ENCODE results near the gene VWA3A.
"Not testable (repeated sequence)": the region's sequence is repeated elsewhere in the genome, so short reads cannot be mapped to it uniquely, and the experiment has no call there.

Gene VWA3A

GRCh38 chr16:22092143-22092933 lies at the start of gene VWA3A:
VWA3A (plus strand) TSS chr16:22092541; CDS start chr16:22092638, 97 bp downstream.
- peak; percentile 3 for DNase-seq

DNA sequence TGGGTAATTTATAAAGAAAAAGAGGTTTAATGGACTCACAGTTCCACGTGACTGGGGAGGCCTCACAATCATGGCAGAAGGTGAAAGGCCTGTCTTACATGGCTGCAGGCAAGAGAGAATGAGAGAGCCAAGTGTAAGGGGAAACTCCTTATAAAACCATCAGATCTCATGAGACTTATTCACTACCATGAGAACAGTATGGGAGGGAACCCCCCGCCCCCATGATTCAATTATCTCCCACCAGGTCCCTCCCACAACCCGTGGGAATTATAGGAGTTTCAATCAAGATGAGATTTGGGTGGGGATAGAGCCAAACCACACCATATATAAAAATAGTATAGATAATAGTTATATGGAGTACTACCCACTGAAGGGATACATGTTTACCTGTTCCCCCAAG lies 48.5 kb upstream of the VWA3A start:
- DNase-seq: not testable (repeated sequence)

DNA sequence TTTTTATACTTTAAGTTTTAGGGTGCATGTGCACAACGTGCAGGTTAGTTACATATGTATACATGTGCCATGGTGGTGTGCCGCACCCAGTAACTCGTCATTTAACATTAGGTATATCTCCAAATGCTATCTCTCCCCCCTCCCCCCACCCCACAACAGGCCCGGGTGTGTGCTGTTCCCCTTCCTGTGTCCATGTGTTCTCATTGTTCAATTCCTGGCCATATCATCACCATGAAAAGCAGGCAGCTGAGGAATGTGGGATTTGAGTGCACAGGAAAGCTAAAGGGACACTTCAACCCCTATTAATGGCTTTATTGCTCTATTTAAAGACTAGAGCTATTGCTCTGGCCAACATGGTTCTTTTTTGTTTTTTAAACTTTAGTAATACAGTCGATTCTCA lies 46.5 kb upstream of the VWA3A start:
- DNase-seq: not testable (repeated sequence)

- no peak for DNase-seq
These were observed 41.4 kb upstream of the VWA3A start for GRCh38 chr16:22050963-22051362.

- no peak for DNase-seq
These were observed 39.4 kb upstream of the VWA3A start for GRCh38 chr16:22052980-22053379.

- no peak for DNase-seq
These were observed 38.4 kb upstream of the VWA3A start for GRCh38 chr16:22053921-22054341.

- DNase-seq: no peak
These were observed 37.3 kb upstream of the VWA3A start for GRCh38 chr16:22054847-22055590.

DNA sequence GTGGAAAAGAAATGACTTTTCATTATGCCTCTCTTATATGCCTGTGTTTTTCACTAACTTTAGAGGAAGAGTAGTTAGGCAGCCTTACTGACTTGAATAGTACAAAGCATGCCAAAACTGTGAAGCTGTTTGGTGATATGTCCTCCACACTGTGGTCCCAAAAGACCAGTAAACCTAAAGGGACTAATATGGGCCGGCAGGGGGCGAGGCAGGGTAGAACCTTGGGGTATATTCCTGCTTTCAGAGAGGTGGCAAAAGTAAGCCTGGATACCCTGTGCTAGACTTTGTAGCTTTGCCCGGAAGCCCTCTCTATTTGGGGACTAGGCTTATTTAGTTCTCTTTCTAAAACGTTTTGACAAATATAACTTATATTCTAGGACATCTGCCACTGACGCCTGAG lies 36.5 kb upstream of the VWA3A start:
- DNase-seq: no peak

DNA sequence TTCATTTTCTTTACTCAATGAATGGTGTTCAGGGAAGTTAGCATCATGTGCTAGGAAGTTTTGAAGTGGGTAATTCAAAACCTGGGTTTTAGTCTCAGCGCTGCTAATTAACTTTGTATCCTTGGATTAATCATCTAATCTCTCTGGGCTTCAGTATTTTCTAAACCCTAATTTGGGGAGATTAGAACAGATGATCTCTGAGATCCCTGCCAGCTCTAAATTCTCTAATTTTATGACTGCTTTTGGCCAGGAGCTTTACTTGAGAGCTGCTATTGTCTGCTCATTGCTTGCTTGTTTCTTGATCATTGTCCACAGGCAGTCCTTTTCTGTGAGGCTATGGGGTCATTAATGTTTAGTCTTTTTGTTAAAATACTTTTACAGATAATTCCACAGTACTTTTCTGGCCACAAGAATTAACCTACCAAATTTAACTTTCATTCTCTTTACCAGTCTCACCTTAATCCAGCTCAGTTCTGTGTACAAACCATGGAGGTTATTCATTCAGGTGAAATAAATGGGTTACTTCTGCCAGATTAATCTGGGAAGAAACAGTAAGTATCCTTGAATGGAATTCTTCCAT lies 28.4 kb upstream of the VWA3A start:
- DNase-seq: no peak

DNA sequence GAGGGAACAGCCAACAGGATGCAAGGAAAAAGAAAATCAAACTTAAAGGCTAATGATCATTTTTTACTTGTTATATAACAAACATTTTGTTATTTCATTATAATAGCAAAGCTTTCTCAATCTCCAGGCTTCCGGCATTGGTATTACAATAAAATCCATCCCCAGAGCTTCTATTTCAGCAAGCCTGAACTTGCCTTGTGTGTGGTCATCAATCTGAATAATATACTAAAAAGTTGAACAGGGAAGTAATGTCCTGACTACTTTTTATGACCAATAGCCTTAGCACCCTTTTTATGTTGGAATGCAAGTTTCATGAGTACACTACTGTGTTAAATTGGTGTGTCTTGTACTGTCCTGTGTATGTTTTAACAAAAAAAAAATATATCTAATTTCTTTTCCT lies 27.1 kb upstream of the VWA3A start:
- no peak for DNase-seq

DNA sequence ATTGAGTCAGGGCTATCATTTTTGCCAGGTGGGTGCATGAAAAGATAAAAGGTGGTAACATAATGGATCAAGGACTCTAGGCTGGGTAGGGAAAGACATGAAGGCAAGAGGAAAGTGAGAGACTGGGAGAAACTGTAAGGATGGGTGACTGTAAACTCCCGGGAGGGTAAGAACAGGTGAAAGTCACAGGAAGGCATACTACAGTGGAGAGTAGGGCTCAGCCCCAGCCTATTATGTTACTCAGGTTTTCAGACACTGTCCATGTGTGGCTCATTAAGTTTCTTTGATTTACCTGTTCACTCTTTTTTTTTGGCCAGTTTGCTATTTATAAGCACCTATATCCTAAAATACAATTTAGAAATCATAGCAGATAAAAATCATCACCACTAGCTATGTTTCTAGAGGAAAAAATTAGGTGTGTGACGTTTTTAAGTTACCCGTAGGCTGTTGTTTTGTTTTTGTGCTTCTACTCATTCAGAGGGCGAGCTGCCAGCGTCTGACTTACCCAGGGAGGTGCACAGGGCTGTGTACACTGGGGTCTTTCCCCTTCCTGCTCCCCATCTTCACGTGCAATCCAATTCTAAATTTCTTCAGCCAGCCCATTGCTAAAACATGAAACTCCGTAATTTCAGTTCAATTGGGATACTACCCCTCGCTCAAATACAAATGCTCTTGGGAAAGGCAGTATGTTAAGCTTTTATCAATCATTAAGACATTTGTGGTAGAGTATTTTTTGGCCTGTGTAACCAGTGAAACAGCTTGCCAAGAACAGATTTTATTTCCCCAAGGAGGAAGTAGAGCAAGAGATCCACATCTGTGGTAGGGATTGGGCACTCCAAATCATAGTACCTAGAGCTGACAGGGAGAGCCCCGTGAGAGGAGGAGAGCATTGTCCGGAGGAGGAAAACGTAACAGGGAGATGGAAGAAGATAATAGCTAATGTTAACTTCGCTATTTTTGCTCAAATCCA lies 21.7 kb upstream of the VWA3A start:
- DNase-seq: no peak

- no peak for DNase-seq
These were observed 20.9 kb upstream of the VWA3A start for GRCh38 chr16:22071331-22071910.

GRCh38 chr16:22073350-22073749 lies 19.0 kb upstream of the VWA3A start:
- DNase-seq: no peak

DNA sequence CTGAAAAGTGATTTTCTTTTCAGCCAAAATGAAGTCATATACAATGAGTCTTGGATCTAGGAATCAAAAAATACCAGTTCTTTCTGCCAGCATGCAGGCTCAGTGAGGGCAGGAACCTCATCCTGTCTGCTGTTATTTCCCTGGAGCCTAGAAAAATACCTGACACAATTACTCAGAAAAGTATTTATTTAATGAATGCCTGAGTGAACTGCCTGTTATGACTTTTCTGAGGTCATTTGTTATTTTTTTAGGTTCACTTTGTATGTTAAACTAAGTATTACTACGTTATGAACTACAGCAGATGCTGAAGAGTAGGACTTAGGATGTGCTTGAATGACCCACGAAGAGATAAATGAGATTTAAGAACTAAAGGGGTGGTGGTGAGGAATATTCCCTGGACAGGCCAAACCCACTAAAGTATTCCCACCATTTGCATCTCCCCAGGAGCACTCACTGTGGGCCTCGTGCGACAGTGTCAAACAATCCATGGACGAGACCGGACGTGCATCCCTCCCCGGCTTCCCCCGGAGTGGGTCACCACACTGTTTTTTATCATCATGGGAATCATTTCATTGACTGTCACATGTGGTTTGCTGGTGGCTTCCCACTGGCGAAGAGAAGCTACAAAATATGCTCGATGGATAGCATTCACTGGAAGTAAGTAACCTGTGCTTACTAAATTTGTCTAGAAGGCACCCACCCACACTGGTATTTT lies 17.1 kb upstream of the VWA3A start:
- DNase-seq: no peak

DNA sequence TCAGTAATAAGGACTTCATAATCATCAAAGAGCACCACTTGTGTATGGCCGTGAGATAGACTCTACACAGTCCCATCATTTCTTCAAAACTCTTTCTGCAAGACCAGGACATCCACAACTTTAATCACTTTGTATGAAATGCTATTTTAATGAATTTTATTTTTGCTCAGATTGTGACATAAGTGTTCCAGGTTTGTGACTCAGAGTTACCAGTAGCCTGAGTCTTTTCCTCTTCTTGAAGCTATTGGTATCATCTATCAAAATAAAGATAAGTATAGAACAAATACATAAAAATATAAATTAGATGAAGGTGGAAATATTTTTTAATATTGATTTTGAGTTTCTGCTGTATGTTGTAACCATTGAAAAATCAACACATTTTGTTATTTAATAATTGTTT lies 16.6 kb upstream of the VWA3A start:
- DNase-seq: no peak

- DNase-seq: peak; percentile 47
These were observed 14.5 kb upstream of the VWA3A start for GRCh38 chr16:22077700-22078313.

DNA sequence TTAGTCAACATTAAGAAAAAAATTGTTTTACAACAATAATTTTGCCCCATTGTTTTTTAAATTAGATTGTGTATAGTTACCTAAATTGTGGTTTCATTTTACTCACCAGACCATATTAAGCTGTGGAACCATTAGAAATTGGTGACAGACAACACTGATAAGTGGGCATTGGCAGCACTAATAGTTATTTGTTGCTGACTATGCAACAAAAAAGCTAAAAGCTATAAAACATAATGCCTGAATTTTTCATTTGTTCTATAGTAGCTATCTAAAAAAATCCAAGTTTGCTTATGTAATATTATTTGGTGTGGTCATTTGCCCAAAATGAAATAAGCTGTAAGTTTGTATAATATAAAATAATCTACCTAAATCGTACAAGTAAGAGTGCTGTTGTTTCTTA lies 13.7 kb upstream of the VWA3A start:
- no peak for DNase-seq

- no peak for DNase-seq
These were observed 11.3 kb upstream of the VWA3A start for GRCh38 chr16:22081050-22081449.

DNA sequence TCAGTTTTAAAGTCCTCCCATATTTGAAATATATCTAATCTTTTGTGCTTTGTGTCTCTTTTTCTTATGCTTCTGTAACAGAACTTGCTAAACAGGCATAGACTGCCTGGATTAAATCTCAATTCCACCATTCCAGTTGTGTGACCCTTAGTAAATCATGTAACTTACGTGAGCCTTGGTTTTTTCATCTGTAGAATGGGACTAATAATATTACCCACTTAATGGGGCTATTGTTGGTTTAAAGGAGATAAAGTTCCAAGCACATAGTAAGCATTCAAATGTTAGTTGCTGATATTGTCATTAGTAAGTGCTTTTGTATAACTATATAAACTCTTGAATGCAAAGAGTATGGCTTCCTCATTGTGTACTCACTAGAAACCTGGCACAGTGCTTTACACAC lies 5.9 kb upstream of the VWA3A start:
- DNase-seq: no peak

DNA sequence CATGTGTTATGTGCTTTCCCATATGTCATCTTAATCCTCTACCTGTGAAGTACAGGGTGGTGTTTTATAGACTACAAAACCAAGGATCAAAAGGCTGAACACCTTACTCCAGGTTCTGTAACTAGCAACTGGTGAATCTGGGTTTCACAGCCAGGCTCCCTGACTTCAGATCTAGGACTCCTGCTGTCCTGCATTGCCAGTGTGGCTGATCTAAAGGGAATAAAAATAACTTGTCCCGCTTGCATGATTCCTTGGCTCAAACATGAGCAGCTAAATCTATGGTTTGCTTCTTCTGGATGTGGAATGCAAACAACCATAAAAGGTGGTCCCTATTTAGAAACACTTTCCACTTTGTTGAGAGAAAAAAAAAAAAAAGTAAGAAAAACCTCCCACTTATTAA lies 3.7 kb upstream of the VWA3A start:
- no peak for DNase-seq

- DNase-seq: no peak
These were observed 2.4 kb upstream of the VWA3A start for GRCh38 chr16:22089910-22090309.
